HG02870 (cell line): ENCODE measurements around the gene GLIPR1.
"Not testable (repeated sequence)": the region's sequence is repeated elsewhere in the genome, so short reads cannot be mapped to it uniquely, and the experiment has no call there.

Experiments used
- ATAC-seq: cut with Tn5 transposase; IDR thresholded peaks from one replicate; pipeline ENCODE4 v1.9.1; 2021; ENCODE audit warnings: mild to moderate bottlenecking, moderate library complexity; ENCODE audit not compliant: unreplicated experiment

GLIPR1 gene

DNA sequence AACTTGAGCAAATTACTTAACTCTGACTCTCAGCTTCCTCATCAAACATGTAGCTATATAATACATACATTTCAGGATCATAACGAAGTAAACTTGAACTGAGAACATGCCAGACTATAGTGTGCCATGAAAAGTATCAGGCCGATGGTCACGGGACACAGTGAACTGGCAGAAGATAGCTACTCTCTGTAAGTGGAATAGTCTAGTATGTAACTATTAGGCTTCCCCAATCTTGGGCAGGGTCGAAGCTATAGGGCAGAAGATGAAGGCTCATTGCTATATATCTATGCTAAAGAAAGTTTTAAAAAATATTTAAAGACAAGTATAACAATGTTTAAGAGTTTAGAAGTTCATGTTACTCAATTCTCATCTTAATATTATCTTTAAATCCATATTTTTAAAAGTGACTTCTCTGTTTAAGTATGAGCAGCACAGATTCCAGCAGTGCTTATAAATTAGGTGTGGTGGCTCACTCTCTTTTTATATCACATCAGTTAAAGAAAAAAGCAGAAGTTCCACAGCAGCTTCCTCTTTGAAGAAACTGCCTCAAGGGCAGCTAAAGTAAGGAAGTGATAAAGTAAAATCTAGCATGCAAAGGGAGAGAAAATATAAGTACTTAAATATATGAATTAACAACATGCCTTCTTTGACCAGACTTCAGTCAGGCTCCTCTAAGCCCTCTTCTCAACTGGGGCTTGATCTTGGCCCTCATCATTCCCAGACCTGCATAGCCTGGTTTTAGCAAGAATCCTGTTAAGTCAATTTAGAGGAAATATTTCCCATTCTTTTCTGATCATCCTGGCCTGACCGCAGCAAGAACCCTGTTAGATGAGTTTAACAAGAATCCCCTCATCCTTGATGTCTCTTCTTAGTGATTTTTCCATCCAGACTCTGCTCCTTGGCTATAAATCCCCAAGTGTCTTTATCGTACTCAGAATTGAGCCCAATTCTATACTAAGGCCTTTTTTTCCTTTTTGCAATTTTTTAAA is 8.4 kb upstream of the GLIPR1 start:
- peak; percentile 72 for ATAC-seq

DNA sequence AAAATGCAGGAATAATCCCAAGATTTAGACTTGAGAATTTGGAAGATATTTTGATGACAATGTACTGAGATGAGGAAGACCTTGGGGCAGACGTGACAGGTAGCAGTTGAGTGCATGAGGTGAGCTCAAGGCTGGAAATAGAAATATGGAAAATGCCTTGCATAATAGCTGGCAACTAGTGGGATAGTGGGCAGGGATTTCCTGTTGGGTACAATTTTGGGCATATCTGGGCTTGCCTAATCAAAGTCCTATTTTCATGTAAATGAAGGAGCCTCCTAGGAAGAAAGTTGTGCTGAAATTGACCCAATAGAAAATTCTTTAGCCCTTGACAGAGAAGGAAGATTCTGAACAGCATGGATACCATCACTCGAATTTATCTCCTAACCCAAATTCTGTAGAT is 6.4 kb upstream of the GLIPR1 start:
- ATAC-seq = no peak

DNA sequence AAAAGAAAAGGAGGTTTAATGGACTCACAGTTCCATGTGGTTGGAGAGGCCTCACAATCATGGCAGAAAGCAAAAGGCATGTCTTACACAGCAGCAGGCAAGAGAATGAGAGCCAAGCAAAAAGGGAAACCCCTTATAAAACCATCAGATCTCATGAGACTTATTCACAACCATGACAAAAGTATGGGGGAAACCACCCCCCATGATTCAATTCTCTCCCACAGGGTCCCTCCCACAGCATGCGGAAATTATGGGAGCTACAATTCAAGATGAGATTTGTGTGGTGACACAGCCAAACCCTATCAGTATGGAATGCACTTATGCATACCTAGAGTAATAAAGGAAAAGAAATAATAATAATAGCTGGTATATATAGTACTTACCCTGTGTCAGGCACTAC is 4.5 kb upstream of the GLIPR1 start:
- ATAC-seq = no peak

DNA sequence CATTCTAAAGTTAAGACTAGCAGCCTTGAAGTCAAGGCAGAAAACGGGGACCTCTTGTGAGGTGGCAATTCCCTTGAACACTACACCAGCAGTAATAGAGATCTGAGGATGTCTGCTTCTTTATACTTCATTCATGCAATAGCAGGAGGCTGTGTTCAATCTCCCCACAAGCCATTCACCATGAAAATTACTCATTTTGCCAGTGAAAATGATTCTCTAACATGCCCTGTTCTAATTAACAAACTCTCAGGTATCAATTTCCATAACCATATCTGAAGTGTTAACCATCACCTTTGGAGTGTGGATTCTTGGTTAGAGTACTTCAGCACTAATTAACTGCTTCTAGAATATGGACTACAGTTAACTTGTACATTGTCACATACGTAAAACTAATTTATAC is 3.4 kb upstream of the GLIPR1 start:
- ATAC-seq = no peak

DNA sequence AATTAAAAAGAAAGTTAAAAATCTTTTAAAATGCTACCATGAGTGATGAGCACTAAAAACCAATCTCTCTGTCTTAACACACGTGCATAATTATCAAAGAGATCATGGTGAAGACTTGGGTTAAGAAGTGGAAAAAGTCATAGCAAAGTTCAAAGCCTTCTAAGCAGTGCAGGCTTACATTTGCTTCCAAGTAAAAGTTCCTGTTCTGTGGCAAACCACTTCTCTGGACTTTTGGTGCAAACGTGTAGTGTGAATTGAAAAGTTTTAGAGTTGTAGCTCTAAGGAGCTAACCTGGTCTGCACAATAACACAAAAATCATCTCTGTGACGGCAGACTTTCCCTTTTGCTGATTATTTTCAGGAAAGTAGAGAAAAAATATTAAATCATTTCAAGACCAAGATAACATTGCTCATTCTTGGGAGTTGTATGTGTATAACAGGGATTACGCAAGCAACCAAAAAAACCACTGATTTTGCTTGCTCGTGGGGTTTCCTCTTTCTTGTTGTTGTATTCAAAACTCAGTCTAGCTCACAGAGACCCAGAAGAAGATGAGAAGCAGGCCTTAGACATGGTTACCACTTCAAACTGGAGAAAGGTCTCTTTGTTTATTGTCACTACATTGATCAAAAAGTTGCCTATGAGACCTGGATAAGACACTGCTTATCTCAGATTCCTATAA is 2.3 kb upstream of the GLIPR1 start:
- ATAC-seq = peak; percentile 19

DNA sequence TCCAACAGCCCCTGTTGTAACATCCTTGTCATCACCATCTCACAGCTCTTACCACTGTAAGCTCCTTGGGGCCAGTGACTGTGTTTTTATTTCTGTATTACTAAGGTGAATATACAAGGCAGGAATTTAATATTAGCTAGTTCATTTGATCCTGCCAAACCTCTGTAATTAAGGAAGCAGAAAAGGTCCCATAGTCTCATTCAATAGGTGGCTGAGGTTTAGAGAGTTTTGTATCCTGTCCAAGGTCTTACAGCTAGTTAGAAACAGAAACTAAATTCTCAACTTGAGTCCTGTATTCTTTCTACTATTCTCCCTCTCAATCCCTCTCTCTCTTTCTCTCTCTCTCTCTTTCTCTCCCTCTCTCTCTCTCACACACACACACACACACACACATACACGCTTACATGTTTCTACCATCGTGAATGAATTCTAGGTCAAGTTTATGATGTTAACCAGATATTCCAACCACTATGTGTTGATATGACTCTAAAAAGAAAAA is 543 bp upstream of the GLIPR1 start:
- ATAC-seq = peak; percentile 22

DNA sequence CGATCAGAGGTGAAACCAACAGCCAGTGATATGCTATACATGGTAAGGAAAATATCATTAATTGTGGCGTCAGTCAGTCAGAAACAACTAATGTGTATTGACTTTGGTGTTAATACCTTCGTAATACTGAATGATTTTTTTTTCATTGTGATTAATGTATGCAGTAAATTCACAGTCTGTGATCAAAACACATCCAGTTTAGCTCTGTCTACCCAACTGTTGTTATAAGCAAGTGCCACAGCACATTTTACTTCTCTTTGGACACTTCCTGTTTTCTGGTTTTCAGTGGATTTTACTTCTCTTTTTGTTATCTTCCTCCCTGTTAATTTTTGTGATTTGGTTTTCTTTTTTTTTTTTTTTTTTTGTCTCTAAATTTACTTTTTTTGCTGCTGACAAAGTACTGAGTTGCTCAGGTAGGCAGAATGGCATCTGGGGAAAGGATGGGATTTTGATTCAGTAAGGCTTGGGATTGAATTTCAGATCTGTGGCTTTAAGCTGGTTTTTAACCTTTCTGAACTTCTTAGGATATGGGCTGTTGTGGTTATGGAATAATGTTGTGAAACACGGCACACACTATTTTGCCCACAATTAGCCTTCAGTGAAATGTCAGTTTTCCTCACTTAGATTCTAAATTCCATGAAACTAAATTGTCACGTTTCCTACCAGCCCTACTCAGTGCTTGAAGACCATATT is 604 bp downstream of the GLIPR1 start:
- ATAC-seq = peak; percentile 19

DNA sequence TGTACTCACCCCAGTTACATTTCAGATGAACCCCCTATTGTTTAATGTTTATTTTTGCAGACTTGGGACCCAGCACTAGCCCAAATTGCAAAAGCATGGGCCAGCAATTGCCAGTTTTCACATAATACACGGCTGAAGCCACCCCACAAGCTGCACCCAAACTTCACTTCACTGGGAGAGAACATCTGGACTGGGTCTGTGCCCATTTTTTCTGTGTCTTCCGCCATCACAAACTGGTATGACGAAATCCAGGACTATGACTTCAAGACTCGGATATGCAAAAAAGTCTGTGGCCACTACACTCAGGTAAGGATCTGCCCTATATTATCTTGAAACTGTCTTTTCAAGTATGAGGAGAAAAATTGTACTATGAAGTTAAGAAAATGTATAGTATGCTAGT is 1.2 kb downstream of the GLIPR1 start:
- ATAC-seq = no peak

DNA sequence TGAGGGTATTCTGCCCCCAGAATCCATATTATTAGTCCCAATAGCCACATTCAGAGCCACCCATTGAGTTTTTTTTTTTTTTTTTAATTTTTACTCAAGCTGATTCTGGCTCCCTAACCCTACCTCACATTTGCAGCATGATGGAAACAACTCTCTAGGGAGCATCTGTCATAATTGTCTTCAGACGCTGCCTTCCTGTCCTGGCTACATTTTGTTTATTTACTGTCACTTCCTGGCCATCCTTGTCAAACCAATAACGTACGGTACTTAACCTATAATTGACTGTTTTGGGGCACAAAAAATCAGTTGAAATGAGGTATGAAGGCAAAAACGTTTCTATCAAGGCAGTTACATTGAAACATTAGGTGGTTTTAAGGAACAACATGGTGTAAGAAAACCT is 2.1 kb downstream of the GLIPR1 start:
- ATAC-seq = no peak

DNA sequence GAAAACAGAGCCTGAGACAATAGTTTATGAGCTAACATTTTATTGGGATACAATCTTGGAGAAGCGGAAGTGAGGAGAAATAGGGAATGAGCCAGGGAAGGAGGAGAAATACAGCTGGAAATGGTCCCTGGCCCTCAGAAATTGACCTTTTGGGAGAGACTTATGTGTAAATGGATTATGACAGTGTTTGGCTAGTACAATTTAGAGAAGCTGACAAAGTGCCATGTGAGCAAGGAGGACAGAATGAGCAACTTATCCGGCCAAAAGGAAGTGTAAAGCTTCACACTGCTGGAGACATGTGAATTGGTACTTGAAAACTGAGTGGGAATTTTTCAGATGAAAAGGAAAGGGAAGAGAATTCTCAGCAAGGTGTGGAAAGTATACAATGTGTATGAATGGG is 2.9 kb downstream of the GLIPR1 start:
- ATAC-seq = no peak

DNA sequence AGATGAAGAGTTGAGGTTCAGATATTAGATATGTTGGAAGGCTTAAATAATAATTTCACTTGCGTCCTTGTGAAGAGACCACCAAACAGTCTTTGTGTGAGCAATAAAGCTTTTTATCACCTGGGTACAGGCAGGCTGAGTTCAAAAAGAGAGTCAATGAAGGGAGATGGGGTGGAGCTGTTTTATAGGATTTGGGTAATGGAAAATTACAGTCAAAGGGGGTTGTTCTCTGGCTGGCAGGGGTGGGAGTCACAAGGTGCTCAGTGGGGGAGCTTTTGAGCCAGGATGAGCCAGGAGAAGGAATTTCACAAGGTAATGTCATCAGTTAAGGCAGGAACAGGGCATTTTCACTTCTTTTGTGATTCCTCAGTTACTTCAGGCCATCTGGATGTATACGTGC is 3.9 kb downstream of the GLIPR1 start:
- ATAC-seq = not testable (repeated sequence)

DNA sequence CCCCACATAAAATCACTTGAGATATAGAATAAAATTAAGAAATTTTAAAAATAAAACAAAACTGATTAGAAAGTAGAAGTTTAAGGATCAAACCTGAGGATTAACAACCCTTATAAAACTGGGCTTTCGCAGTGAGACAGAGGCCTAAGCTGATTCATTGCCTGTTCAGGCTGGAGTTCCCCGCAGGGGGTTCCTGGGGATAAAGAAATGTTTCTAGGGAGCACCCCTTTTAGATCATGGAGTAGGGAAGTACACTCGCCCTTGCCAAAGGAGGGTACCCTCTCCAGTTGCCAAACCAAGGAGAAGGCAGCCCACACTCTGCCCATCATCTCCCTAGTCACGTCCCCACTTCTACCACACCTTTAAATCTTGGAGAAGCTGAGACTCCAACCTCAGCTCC is 6.8 kb downstream of the GLIPR1 start:
- no peak for ATAC-seq

DNA sequence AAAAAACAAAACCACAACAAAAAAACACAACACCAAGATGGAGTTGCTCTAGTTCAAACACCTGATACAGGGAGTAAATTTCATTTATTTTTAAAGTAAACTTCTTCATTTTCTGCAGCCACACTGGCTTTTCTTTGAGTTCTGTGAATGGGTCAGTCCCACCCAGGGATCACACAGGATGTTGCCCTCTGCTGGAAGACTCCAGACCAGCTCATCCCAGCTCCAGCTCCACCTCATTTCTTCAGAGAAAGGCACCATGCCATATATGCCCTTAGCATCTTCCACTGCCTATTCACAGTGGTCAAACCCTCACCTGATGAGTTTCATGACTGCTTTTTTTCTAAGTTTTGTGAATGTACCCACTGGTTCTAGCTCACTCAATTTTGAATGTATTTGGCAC is 8.0 kb downstream of the GLIPR1 start:
- ATAC-seq = peak; percentile 29

DNA sequence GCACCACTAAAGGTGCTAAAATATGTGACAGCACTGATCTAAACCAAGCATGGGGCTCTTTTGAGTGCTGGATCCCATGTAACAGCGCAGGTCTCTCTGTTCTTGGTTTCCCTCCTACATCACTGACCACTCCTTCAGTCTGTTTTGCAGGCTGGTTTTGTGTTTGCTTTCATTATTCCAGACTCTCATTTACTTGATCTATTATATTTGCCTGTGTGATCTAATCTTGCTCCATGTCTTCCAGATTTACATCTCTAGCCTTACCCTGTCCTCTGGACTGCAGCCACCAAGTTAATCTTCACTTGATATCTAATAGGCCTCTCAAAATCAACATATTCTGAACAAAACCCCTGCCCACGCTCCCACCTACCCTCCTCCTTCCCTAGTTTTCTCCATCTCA is 8.6 kb downstream of the GLIPR1 start:
- ATAC-seq = no peak

DNA sequence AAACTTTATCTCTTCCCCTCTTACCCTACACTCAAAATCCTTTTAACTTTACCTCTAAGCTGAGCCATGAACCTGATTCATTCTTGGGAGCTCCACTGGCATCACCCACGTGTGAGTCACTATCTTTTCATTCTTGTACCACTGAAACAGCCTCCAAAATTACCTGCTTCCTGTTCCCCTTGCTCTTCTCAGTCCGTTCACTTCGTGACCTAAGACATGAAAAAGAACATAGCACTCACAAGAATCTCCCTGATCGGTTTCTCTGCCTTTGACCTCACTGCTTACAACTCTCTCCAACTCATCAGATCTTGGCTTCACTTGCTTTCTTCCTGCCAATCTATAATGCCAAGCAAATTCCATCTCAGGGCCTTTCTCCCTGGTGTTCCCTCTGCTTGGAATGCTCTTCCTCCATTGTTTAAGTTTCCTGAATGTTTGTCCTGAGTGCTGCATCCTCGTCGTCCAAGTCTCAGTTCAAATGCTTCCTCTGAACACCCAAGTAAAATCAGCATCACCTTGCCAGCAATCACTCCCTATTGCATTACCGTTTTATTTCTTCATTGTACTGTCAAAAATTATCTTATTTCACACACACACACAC is 9.2 kb downstream of the GLIPR1 start:
- ATAC-seq = peak; percentile 77

DNA sequence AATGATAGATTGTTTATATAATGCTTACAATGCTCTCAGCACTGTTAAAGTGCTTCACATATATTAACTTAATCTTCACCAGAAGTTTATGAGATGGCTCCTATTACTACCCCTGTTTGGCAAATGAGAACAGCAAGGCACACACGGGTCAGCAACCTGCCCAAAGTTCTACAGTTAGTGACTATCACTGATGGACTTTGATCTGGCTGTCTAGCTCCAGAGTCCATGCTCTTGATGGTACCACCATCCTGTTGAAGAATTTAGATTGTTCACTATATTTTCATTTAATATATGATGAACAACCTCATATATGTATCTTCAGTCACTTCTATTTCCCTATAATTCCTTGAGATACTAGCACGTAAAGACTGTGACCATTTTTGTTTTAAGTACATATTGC is 10.6 kb downstream of the GLIPR1 start:
- no peak for ATAC-seq

DNA sequence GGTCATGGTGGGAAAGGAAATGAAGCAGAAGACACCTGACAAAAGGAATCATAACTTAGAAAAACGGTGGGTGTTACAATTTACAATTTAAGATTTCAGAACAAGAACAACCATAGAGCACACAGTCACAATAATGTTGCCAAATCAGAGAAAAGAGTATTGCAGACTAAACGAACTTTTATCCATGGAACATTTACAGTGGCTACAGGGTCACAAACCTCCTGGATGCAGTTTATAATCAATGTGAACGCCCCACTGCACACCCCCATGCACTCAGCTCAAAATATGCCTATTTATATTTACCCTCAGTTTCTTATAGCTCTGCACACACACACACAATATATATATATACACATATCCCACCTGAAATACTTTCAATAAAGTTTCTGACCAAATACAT is 22.9 kb downstream of the GLIPR1 start:
- ATAC-seq = no peak

DNA sequence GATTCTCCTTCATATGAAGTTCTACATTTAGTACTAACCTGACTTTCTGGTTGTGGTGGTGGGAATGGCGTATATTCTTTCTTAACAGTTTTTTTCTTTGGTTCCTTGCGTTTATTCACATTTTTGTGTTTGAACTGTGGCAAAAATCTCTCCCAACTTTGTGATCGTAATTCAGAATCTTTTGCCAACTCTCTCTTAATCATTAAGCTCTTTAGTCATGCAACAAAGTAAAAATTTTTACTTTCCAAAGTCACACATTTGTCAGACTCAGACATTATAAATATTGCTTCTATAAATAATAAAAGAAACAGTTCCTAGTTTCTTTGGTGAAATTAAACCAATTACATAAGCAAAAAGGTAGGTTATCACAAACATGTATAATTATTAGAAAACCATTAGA is 23.3 kb downstream of the GLIPR1 start:
- ATAC-seq = no peak

DNA sequence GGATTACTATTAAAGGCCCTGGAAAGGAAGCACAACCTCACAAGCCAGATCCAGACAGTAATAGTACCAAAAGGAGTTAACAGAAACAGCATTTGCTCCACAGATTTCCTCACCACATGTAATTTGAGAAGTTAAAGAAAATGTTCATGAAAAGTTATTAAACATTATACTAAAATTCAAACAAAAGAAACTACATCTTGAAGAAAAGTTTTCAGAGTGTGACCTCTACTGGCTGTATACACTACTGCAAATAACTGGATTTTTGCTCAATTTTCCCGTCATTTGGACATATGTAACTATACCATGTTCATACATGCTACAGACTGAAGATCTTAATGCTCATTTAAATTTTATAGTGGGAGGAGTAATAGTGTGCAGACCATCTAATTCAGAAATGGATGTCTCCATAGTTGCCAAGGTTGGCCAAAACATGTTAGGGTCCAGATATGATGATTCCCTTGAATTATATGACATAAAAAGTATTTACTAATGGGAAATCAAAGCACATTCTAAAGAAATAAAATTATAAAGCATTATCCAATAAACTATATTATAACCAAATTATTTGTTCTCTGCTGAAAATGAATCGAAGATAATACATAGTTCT is 25.3 kb downstream of the GLIPR1 start:
- no peak for ATAC-seq

DNA sequence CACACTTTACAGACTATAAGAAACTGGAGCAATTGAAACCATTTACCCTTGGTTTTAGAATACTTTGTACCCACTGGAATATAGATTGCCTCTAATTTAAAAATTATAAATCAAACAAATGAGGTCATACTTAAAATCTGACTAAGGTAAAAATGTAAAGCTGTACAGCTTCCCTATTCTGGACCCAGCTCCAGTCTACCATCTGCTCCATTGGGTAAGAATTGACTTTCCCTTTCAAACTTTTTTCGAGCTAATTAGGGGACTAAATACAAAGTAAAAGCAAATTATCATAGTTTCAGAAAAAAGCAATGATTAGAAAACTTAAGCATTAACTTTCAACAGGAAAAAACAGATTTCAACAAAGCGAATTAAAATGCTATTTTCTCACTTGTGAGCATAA is 26.5 kb downstream of the GLIPR1 start:
- ATAC-seq = no peak

DNA sequence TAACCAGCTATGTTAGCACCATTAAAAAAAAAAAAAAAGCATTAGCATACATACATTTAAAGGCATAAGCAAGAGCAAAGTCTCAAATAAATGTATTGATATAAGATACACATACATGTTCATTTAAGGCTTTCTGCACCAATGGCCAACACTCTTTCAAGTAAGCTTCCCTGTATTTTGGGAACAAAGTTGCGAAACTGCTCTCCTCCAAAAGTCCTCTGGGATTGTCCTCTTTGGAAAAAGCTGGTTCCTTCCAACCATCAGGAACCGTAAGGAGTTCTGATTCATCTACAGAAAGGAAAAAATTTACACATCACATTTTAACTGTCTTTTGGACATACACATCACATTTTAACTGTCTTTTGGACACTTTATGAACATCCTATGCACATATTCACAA is 27.6 kb downstream of the GLIPR1 start:
- ATAC-seq = no peak
